Stomach (tissue), 4 donors: ENCODE results near the gene CXCR6.

Experiments used
- POLR2AphosphoS5 ChIP-seq, 3 donors: sonication (generic); formaldehyde crosslinking; IDR thresholded peaks; one replicate each; pipeline ENCODE4 v1.6.1; 2016; ENCODE audit warnings: antibody characterized with exemption in 3 of 3
- TF ChIP-seq, protein P1 (sequence below), 7 experiments: fragments of 450-650 bp in 4 of 7; fragments of 200-600 bp in 3 of 7; sonication (generic) in 3 of 7; IDR thresholded peaks; one replicate each; pipeline ENCODE4 v1.5.1; 2016 to 2019; ENCODE audit warnings: antibody characterized with exemption in 7 of 7, control low read depth in 2 of 7, mild to moderate bottlenecking in 1 of 7

DNA sequence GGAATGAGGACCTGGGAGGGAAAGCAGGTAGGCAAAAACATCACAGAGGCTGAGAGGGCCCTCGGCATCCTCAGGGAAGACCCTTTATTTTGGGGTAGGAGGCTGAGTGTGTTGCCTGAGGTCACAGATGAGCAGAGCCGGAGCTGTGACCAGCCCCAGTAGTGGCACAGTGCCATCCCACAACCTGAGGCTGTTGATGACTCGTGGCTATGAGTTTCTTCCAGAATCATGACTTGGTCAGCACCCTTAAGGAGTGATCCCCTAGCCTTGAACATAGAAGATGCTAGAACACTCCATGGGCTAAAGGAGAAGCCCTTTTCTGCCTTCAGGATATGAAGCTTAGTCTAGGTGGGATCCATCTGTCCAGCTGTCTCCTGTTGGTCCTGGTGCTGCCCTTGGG lies 19.5 kb upstream of the CXCR6 start:
- TF ChIP-seq, protein P1, sequence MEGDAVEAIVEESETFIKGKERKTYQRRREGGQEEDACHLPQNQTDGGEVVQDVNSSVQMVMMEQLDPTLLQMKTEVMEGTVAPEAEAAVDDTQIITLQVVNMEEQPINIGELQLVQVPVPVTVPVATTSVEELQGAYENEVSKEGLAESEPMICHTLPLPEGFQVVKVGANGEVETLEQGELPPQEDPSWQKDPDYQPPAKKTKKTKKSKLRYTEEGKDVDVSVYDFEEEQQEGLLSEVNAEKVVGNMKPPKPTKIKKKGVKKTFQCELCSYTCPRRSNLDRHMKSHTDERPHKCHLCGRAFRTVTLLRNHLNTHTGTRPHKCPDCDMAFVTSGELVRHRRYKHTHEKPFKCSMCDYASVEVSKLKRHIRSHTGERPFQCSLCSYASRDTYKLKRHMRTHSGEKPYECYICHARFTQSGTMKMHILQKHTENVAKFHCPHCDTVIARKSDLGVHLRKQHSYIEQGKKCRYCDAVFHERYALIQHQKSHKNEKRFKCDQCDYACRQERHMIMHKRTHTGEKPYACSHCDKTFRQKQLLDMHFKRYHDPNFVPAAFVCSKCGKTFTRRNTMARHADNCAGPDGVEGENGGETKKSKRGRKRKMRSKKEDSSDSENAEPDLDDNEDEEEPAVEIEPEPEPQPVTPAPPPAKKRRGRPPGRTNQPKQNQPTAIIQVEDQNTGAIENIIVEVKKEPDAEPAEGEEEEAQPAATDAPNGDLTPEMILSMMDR (IDR thresholded peaks at IDR 0.05), result no peak
- no peak for TF ChIP-seq POLR2AphosphoS5 (IDR thresholded peaks at IDR 0.05)
